ENCODE results near the gene AMDHD1. TPM values are rescaled to one million over a fixed set of nuclear protein-coding genes. Genes with fewer than 3 reads are reported as not detected.

The AMDHD1 gene
- 0.09 and 0.16 TPM in 2 replicates for total RNA-seq

GRCh38 chr12:95943330-95943842 is at the start of gene AMDHD1:
Gene AMDHD1 (plus strand): TSS chr12:95943331. CDS start chr12:95943399, 68 bp downstream.

GRCh38 chr12:95942524-95943329 is 404 bp upstream of the AMDHD1 start, which contains the start of gene CCDC38:
Gene CCDC38 (minus strand): TSS chr12:95942614. CDS start chr12:95936509, 6,105 bp downstream.

GRCh38 chr12:95996034-95996658 is 53.0 kb downstream of the AMDHD1 start, which contains the start of gene HAL:
Gene HAL (minus strand): TSS chr12:95996344. CDS start chr12:95995910, 434 bp downstream.

Other genes starting within 250 kb of the AMDHD1 start
- 14.7 and 48.6 TPM in 2 replicates for gene NTN4, start 152.6 kb upstream of the AMDHD1 start, total RNA-seq
- gene SNRPF, start 84.4 kb upstream of the AMDHD1 start, total RNA-seq = 22.5 and 27.3 TPM in 2 replicates
- under 0.01 TPM in 1 of 2 replicates, not detected in the other for gene CCDC38, start 717 bp upstream of the AMDHD1 start, total RNA-seq
- under 0.01 TPM in 1 of 2 replicates, not detected in the other for gene HAL, start 53.0 kb downstream of the AMDHD1 start, total RNA-seq
- gene LTA4H, start 92.3 kb downstream of the AMDHD1 start, total RNA-seq = 78.5 and 106 TPM in 2 replicates

Data from bronchial smooth muscle cell (primary cell).